Subcutaneous adipose tissue (tissue), 4 donors: Measurements from ENCODE around the gene LATS2. TPM values are rescaled to one million over a fixed set of nuclear protein-coding genes. Genes with fewer than 3 reads are reported as not detected.

Experiments
- CTCF ChIP-seq: fragments of 450-650 bp; IDR thresholded peaks from one replicate; pipeline ENCODE4 v1.5.1; 2016; ENCODE audit warnings: low read depth, mild to moderate bottlenecking, control low read depth, antibody characterized with exemption, moderate library complexity
- total RNA-seq, 4 donors: library from RNA; depleted of rRNA; stranded (reverse); fragments of >200 nt; gene quantifications; one replicate each; pipeline ENCODE4 v1.1.0, GENCODE V29; 2016

Gene LATS2
- total RNA-seq, 4 donors from 2014 or later = 29.0 to 31.8 (median 29.6) TPM

GRCh38 chr13:21025539-21025938, 35.8 kb downstream of the LATS2 start:
- TF ChIP-seq CTCF = no peak

GRCh38 chr13:21022056-21022979, 39.1 kb downstream of the LATS2 start:
- no peak for TF ChIP-seq CTCF

- no peak for TF ChIP-seq CTCF
Measured at GRCh38 chr13:21020581-21020980, 40.8 kb downstream of the LATS2 start.

GRCh38 chr13:21020176-21020575, 41.2 kb downstream of the LATS2 start:
- no peak for TF ChIP-seq CTCF

- no peak for TF ChIP-seq CTCF
Measured at GRCh38 chr13:21018220-21018619, 43.2 kb downstream of the LATS2 start.

GRCh38 chr13:21016487-21016886, 44.9 kb downstream of the LATS2 start:
- TF ChIP-seq CTCF = no peak

GRCh38 chr13:21015284-21015683, 46.1 kb downstream of the LATS2 start:
- no peak for TF ChIP-seq CTCF
